TTC549 (cell line): ENCODE results near the gene SNCA.

Experiments used
- FAIRE-seq: peaks from 2 replicates; lab custom pipeline; 2012; peaks lifted over from hg19 to GRCh38; lab: Jason Lieb, UNC

SNCA gene

GRCh38 chr4:89752932-89753598, 83.9 kb downstream of the SNCA start:
- no peak for FAIRE-seq

DNA sequence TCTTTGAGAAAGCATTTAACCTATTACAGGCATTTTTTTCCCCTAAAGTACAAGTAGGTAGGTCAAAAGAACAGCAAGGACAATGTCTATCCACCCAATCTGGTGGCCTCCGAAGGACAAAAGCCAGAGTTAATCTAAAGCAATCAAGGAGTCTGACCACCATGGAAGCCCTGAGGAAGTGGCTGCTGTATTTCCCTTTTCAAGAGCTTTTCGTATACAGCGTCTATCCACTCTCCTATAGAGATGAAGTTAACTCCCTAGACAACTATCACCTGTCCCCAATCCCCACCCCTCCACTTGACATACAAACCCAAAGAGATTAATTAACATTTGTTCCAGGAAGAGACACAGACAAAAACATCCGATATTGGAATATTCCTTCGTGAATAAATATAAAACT, 85.5 kb downstream of the SNCA start:
- FAIRE-seq = no peak

DNA sequence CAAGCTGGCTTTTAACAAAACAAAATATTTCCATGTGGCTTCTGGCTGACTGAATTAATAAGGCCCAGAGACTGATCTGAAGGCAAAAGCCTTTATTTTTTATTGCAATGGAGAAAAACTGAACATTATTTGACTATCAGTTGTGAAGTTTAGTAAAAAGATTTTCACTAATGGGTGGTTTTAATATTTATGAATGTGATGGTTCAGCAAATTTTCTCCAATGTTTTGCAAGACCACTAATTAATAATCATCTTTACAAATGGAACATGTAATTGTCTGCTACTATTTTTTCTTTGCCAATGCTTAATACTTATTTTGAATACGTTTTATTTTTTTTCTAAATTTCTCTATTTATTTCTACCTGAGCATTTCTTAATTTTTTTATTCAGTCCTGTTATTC, 90.6 kb downstream of the SNCA start:
- no peak for FAIRE-seq

- FAIRE-seq = no peak
These were observed 91.3 kb downstream of the SNCA start for GRCh38 chr4:89745708-89746107.

GRCh38 chr4:89744914-89745313, 92.0 kb downstream of the SNCA start:
- FAIRE-seq = no peak

GRCh38 chr4:89741768-89742167, 95.2 kb downstream of the SNCA start:
- no peak for FAIRE-seq

- FAIRE-seq = no peak
These were observed 97.5 kb downstream of the SNCA start for GRCh38 chr4:89739311-89739988.

DNA sequence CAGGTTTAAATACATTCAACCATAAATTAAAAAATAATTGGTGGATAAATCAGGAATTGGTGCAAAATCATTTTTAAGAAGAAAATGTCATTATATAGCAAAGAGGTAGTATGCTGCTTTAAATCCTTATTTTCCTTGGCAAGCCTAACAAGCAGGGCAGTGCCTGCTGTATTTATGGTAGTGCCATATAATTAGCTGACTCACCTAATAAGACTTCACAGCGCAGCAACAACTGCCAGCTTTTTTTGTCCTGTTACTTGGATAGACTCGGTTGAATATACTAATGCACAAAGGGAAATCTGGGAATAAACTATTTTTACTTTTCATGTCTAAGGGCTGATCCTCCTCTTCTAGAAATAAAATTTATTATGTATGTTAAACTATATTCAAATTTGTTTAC, 99.1 kb downstream of the SNCA start:
- FAIRE-seq = no peak

DNA sequence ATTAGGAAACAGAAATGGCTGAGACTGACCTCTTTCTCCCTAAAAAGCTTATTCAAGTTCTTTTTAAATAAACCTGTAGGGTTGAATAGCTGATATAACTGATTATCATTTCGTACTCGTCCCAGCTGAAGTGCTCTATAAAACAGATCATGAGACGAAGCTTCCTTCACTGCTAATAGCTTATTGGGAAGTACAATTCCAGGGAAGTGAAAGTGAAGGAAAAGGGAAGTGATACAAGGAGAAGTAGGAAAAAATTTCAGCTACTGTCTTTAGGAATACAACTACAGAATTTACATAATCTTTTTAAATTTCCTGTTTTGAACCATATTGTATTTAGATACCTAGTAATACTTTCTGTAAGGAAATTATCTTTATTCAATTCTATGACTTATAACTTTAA, 103.0 kb downstream of the SNCA start:
- no peak for FAIRE-seq

- FAIRE-seq = no peak
These were observed 109.7 kb downstream of the SNCA start for GRCh38 chr4:89727238-89727637.

- FAIRE-seq = no peak
These were observed 111.7 kb downstream of the SNCA start for GRCh38 chr4:89725268-89725667.

GRCh38 chr4:89724716-89725115, 112.2 kb downstream of the SNCA start:
- no peak for FAIRE-seq

- no peak for FAIRE-seq
These were observed 113.9 kb downstream of the SNCA start for GRCh38 chr4:89723096-89723495.

DNA sequence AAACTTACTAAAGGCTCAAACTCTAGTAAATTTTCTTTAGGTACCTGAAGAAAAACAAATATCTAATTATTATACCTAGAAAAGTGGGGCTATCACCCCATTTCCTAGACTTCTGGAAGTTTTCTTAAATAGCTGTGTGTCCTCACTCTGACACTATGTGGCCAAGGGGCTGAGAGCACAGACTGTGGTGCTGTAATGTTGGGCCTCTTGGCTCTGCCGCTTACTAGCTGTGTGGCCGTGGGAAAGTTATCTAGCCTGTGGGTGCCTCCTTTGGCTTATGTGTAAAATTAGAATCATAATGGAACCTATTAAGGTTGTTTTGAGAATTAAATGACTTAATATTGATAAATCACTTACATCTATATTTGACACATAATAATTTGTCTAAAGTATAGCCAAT, 114.4 kb downstream of the SNCA start:
- no peak for FAIRE-seq

DNA sequence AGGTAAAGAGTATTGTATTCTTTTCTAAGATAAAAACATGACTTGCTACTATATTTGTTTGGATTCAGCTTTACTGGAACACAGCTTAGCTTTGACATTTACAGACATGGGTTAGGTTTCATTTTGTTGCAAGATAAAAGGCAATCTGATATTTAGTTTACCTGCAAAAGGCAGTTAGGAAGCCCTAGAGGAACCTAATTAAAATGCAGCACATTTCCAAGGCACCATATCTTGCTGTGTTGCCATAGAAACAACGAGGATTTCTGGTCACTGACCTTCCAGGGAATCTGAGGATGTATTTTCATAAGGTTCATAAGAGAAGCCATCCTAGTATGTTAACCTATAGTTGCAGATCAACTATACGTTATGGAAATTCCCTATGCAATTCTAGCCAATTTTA, 116.0 kb downstream of the SNCA start:
- no peak for FAIRE-seq

- FAIRE-seq = no peak
These were observed 117.3 kb downstream of the SNCA start for GRCh38 chr4:89719536-89720090.

DNA sequence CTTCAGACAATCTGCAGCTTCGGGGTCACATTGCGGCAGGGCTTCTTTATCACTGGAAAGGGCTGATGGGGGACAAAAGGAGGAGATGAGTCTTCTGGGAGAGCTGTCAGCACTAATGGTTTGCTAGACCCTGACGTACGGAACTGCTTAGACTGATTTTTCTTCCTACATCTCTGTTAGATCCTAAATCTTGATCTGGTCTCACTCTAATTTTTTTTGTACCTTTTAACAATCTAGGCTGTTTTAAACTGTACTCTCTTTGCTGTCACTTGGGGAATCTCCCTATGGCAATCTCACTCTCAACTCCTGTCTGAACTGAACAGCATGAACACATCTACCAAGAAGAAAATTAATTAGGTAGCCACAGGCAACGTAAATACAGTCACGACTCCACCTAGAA, 120.1 kb downstream of the SNCA start:
- no peak for FAIRE-seq

DNA sequence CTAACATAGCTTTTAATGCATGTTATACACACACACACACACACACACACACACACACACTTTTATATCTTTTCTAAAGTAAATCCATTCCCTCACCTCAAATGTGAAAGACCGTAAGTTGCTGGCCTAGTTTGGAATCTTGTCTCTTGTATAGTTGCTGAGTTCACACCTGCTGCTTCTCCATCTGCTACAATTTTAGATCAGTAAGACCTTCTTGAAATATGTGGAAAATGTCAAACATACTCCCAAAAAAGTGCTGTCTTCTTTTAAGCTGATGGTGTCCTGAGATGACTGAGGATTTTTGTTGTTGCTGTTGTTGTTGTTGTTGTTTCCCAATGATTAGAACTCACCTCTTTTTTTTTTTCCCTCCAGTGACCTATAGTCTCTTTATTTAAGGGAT, 121.3 kb downstream of the SNCA start:
- FAIRE-seq = no peak

GRCh38 chr4:89712827-89713226, 124.1 kb downstream of the SNCA start:
- FAIRE-seq = no peak

DNA sequence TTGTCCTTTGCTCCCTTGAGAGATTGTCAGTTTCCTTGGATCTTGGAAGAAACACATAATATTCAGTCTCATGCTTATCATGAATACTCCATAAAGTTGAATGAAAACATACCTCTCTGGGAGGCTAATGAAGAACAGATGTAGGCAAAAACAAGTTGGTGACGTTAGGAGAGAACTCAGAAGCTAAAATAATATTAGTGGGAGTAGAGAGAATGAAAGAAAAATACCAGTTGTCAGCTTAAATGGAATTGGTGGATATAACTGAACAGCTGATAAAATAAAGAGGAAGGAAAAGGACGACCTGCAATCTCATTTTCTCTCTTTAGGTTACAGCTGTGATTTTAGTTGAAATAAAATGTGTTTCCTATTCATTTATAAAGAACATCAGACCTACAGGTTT, 124.8 kb downstream of the SNCA start:
- FAIRE-seq = no peak

GRCh38 chr4:89708903-89709421, 128.0 kb downstream of the SNCA start:
- no peak for FAIRE-seq

GRCh38 chr4:89707467-89707866, 129.5 kb downstream of the SNCA start:
- FAIRE-seq = no peak

DNA sequence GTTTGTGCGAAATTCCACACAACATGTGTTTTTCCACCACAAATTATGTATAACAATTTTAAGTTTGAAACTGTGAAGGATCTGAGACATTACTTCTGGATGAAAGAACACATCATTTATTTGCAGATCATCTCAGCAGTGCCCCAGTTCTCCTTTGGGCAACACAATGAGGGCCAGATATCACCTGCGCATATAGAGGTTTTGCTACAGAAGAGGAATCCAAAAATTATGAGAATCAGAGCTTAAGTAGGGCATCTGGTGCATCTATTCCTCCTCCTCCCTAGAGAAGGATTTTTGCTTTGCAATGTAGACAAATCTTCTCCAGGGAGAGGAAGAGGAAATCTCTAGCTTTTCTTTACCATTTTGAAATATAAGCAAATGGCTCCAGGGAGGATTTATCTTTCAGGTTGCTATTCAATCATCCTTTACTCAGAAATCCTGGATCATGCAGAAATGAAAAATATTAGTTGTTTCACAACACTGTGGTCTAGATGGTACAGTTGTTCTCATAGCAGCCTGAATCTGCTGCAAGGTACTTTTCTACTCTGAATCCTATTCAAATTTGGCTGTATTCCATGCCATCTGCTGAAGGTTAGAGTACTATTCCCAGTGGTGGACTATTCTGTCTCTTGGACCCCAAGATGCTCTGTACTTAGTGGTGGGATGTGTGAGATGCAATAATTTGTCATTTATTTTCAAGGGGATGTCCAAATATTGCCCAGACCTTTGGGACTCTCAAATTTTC, 132.1 kb downstream of the SNCA start:
- no peak for FAIRE-seq
